Sigmoid colon (tissue), 7 donors: Measurements from ENCODE around the gene TBX20. TPM values are rescaled to one million over a fixed set of nuclear protein-coding genes. Genes with fewer than 3 reads are reported as not detected.
"Not testable (repeated sequence)": the region's sequence is repeated elsewhere in the genome, so short reads cannot be mapped to it uniquely, and the experiment has no call there.

Experiments used
- DNase-seq: peaks from one replicate; pipeline ENCODE4 v3.0.0-alpha.2; 2019
- H3K27ac ChIP-seq, 4 donors: fragments of 200-600 bp; sonication (generic); one replicate each; pipeline ENCODE4 v1.5.1; 2016 to 2019; ENCODE audit warnings: mild to moderate bottlenecking in 1 of 4
- H3K27me3 ChIP-seq, 3 donors: fragments of 200-600 bp; sonication (generic); one replicate each; pipeline ENCODE4 v1.5.1; 2019; ENCODE audit warnings: mild to moderate bottlenecking in 1 of 3
- H3K36me3 ChIP-seq, 4 donors: fragments of 200-600 bp; sonication (generic); one replicate each; pipeline ENCODE4 v1.5.1; 2016 to 2019
- H3K4me1 ChIP-seq, 4 donors: fragments of 200-600 bp; sonication (generic); one replicate each; pipeline ENCODE4 v1.5.1; 2017 to 2019
- H3K4me3 ChIP-seq, 4 donors: fragments of 200-600 bp; sonication (generic); one replicate each; pipeline ENCODE4 v1.5.1; 2017 to 2019; ENCODE audit warnings: mild to moderate bottlenecking in 2 of 4, moderate library complexity in 1 of 4
- H3K9me3 ChIP-seq, 4 donors: fragments of 200-600 bp in 3 of 4; sonication (generic) in 3 of 4; one replicate each; pipeline versions ENCODE4 v1.5.1 to v1.6.1; 2013 to 2019
- EP300 ChIP-seq, 4 donors: sonication (generic); formaldehyde crosslinking; IDR thresholded peaks; one replicate each; pipeline ENCODE4 v1.6.1; 2017; ENCODE audit warnings: antibody characterized with exemption in 4 of 4
- POLR2A ChIP-seq, 2 donors: fragments of 450-650 bp; IDR thresholded peaks; one replicate each; pipeline ENCODE4 v1.6.1; 2016; ENCODE audit warnings: antibody characterized with exemption in 2 of 2, mild to moderate bottlenecking in 2 of 2, moderate library complexity in 2 of 2
- POLR2AphosphoS5 ChIP-seq, 4 donors: sonication (generic); formaldehyde crosslinking; IDR thresholded peaks; one replicate each; pipeline ENCODE4 v1.6.1; 2017; ENCODE audit warnings: antibody characterized with exemption in 4 of 4
- WGBS, 2 donors: extraction: QIAGEN DNeasy Blood & Tissue Kit; methylation state at CpG; one replicate each; pipeline ENCODE4 v1.1.7; 2013; 5-methylcytosine and 5-hydroxymethylcytosine counted together
- intact Hi-C: fragments of 100-400 bp; cut with DNase I; formaldehyde crosslinking; loops from one replicate; pipeline ENCODE4 v1.15.1; 2023
- polyA plus RNA-seq, 3 donors: library from polyadenylated mRNA; stranded (reverse); fragments of 200-250 nt; gene quantifications; one replicate each; pipeline ENCODE4 v1.2.3, GENCODE V29; 2013
- total RNA-seq, 4 donors: library from RNA; depleted of rRNA; stranded (reverse); fragments of >200 nt; gene quantifications; one replicate each; pipeline ENCODE4 v1.1.0, GENCODE V29; 2016
- TF ChIP-seq, protein P1 (sequence below), 4 experiments: fragments of 450-650 bp in 3 of 4; fragments of 200-600 bp in 1 of 4; IDR thresholded peaks; one replicate each; pipeline ENCODE4 v1.5.1; 2016 to 2019; ENCODE audit warnings: antibody characterized with exemption in 4 of 4, mild to moderate bottlenecking in 3 of 4, moderate library complexity in 2 of 4
- donor health status: healthy with polysubstance abuse.
- donor health status: Bipolar disorder and iron deficiency.
- donor health status: healthy.

Gene TBX20
- total and polyA plus RNA-seq, 7 donors: 0.04 TPM; not detected in 6

DNA sequence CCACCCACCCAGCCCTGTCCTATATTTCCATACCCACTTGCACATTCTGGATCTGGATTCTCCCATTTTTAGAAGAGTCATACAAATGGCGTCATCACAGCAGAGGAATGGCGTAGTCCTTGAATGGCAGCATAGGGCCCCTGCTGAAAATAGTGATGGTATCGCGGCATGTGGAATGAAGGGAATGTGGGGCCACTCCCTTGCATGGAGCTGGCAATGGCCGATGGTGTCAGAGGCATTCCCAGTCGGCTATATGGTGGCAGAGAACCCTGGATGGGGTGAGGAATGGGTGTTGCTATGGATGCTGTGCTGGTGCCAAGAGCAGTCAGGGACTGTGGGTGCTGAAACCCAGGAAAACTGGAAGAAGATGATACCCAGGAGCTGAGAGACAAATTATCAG is 51.5 kb downstream of the TBX20 start:
- H3K9me3 ChIP-seq, H3K4me3 ChIP-seq, H3K27ac ChIP-seq, H3K36me3 ChIP-seq, H3K4me1 ChIP-seq, H3K27me3 ChIP-seq, DNase-seq, intact Hi-C loops: not testable (repeated sequence)
- WGBS, 2 donors: 85 to 86% methylated on average over 6 of the region's 6 CpGs

DNA sequence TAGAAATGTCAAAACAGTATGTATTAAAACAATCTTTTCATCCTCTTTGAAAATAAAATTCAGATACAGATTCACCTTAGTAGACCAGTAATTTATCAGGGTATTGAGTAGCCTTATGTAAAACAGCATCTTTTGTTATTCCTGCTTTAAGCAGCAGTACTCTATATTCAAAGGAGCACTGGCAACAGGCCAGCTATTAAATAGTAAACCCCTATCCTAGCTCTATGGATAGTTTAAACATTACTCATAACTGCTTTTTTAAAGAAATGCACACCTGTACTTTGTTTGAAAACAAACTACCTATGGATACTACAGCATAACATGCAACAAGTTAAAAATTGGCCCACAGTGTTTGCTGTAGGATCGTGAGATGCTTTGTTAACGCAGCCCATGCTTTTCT is 53.7 kb downstream of the TBX20 start:
- WGBS, 2 donors: 38 to 70% methylated on average over 2 of the region's 2 CpGs
- intact Hi-C loops, H3K9me3 ChIP-seq, H3K4me1 ChIP-seq, H3K27ac ChIP-seq, DNase-seq, H3K27me3 ChIP-seq, H3K4me3 ChIP-seq, H3K36me3 ChIP-seq: not testable (repeated sequence)

DNA sequence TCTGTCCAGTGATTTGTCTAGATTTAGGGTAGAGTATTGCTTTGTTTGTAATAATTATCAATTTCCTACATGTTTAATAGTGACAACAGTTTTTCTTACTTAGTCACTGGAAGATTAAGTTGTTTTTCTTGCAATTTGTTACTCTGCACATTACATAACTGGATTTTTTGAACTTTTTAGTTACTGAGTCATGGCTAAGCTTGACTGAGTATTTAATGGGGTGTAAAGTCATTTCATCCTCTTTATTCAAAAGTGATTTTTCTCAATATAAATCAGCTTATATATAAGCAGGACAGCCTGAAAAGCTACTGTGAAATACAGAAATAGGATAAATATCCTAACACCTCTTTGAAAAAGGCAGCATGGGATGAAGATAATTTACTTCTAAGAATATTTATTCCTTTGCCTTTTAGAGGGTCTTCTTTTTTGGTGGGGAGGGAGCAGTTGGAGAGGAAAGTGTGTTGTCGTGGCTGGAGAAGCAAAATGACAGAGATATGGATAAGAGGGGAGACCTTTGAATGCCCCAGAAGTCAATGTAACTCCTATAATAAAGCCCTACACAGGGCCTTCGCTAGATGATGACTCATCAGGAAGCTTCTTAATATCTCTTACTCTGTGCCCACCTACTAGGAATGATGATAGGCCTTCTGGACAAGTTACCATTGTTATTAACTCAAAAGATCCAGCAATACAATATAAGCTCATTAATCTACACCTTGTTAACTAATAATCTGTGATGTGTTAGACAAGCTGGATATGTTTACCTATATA is 55.3 kb downstream of the TBX20 start:
- H3K27ac ChIP-seq, H3K27me3 ChIP-seq, H3K9me3 ChIP-seq, DNase-seq, H3K36me3 ChIP-seq, H3K4me1 ChIP-seq, H3K4me3 ChIP-seq: not testable (repeated sequence)
- intact Hi-C loops: loop anchor here (10.0 kb wide), 1 partner anchor 326 kb away; no protein-coding TSS in a partner anchor
- 85 to 86% methylated on average over 2 of the region's 2 CpGs for WGBS, 2 donors

DNA sequence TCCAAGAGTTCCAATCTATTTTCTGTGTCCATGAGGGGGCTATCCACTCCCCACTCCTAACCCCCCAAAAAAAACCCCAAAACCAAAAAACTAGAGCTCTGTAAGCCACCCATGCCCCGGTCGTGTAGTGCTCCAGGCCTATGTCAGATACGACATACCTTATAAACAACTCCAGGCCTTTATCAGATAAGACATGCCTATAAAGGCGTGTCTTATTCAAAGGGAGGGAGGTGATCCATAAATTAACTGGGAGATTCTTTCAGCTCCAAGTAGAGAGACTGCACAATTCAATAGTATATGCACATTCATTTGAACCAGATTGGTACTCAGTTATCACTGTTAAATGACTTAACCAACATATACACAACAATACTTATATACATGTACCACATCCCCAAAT is 62.3 kb downstream of the TBX20 start:
- H3K4me1 ChIP-seq, H3K27me3 ChIP-seq, H3K9me3 ChIP-seq, H3K4me3 ChIP-seq, H3K36me3 ChIP-seq, H3K27ac ChIP-seq, DNase-seq: not testable (repeated sequence)
- 24 to 72% methylated on average over 4 of the region's 4 CpGs for WGBS, 2 donors
- intact Hi-C loops: loop anchor here (10.0 kb wide), 1 partner anchor 333 kb away; no protein-coding TSS in a partner anchor

DNA sequence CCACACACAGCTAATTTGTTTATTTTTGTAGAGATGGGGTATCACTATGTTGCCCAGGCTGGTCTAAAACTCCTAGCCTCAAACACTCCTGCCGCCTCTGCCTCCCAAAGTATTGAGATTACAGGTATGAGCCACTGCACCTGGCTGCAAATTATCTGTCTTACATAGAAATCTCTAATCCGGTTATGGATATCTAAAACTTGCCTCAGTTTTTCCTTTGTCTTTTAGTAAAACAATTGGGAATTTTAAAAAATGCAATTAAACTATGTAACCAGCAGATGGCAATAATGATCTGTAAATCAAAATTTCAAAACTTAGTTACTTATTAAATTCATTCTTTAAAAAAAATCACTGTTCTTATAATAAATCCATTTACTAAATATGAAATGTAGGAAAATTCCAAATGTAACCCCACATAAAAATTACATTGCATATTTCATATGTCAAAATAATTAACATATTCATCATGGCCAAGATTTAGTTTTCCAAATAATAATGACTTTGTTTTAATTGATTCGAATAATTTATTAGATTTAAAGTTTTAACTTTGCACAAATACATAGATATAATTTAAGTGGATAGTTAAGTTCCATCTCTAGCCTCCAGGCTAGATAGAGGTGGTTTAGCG is 63.6 kb downstream of the TBX20 start:
- peaks cover 0 to 16% (median 14%) of the 10 kb centered on the region in 4 donors for H3K4me1 ChIP-seq
- not testable (repeated sequence) for DNase-seq, H3K4me3 ChIP-seq, H3K27ac ChIP-seq, H3K9me3 ChIP-seq, H3K36me3 ChIP-seq
- WGBS, 2 donors: 51 to 53% methylated on average over 4 of the region's 4 CpGs
- TF ChIP-seq, protein P1, sequence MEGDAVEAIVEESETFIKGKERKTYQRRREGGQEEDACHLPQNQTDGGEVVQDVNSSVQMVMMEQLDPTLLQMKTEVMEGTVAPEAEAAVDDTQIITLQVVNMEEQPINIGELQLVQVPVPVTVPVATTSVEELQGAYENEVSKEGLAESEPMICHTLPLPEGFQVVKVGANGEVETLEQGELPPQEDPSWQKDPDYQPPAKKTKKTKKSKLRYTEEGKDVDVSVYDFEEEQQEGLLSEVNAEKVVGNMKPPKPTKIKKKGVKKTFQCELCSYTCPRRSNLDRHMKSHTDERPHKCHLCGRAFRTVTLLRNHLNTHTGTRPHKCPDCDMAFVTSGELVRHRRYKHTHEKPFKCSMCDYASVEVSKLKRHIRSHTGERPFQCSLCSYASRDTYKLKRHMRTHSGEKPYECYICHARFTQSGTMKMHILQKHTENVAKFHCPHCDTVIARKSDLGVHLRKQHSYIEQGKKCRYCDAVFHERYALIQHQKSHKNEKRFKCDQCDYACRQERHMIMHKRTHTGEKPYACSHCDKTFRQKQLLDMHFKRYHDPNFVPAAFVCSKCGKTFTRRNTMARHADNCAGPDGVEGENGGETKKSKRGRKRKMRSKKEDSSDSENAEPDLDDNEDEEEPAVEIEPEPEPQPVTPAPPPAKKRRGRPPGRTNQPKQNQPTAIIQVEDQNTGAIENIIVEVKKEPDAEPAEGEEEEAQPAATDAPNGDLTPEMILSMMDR (IDR thresholded peaks at IDR 0.05): peak in 1 of 4 experiments; percentile 11
- peaks cover 8 to 21% (median 14%) of the 10 kb centered on the region in 3 donors for H3K27me3 ChIP-seq
- intact Hi-C loops: loop anchor here (10.0 kb wide), 1 partner anchor 335 kb away; no protein-coding TSS in a partner anchor

DNA sequence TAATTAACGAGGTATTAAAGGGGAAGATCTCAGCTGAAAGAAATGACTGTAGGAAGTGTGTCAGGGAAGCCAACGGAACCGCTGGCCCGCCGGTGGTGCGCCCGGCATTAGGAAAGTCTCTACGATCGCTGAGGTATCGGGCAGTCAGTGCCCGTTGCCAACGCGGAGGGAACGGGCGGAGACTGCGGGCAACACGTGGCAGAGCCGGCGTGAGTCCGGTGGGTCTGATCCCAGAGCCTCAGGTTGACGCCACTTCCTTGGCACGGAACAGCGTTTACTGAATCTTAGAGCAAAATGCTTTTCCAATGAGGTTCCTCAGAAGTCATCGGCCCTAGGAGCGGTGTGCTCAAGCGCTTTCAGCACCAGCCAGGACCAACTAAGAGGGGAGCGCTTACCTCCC is 67.1 kb downstream of the TBX20 start:
- Histone ChIP-seq H3K4me3 (peak overlapping the region in 3 of 4 donors; percentile 23 to 47 (median 41)), H3K4me1 (peaks cover 0 to 16% (median 14%) of the 10 kb centered on the region in 4 donors), H3K27me3 (peaks cover 8 to 21% (median 14%) of the 10 kb centered on the region in 3 donors)
- intact Hi-C loops, DNase-seq, H3K27ac ChIP-seq, H3K36me3 ChIP-seq, H3K9me3 ChIP-seq: not testable (repeated sequence)
- 2 to 4% methylated on average over 27 of the region's 27 CpGs for WGBS, 2 donors

DNA sequence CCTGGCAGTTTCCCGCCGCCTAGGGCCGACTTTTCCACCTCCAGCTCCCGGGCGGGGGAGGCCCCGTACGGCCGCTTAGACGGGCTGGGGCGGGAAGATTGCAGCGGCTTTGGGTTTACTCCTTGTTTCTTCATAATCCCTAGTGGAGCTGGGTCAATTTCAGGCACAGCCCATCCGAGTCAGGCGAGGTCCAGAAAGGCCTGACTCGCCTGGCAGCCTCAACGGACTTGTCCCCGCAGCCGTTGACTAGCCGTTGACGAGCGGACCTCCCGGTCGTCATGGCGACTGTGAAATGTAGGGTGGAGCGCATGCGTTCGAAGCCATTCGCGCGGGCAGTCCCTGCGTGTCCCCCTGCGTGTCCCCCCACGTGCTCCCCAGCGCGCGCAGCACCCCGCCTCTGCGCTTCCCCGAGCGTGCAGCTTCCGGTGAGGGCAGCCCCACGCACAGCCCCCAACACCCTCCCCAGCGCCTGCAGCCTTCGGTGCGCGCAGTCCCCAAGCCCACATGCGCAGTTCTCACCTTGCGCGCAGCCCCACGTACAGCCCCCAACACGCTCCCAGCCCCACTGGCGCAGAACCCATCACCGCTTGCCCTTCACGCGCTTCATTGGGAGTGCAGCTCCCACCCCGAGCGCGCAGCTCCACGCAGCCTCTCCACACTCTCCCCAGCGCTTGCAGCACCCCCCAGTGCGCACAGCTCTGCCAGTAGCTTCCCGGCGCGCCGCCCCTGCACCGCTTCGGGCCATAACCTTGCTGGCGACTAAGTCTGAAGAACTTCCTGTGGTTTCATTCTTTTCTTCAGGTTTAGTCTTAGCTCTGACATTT is 67.8 kb downstream of the TBX20 start:
- peaks cover 8 to 21% (median 14%) of the 10 kb centered on the region in 3 donors for H3K27me3 ChIP-seq
- H3K27ac ChIP-seq: no peak overlapping the region
- 2 to 3% methylated on average over 67 of the region's 67 CpGs for WGBS, 2 donors
- peak overlapping the region in 3 of 4 donors; percentile 23 to 47 (median 41) for H3K4me3 ChIP-seq
- H3K4me1 ChIP-seq: peaks cover 0 to 16% (median 14%) of the 10 kb centered on the region in 4 donors
- TF ChIP-seq, protein P1 (IDR thresholded peaks at IDR 0.05): no peak
- TF ChIP-seq EP300 (IDR thresholded peaks at IDR 0.05): no peak
- TF ChIP-seq POLR2AphosphoS5 (IDR thresholded peaks at IDR 0.05): no peak
- TF ChIP-seq POLR2A (IDR thresholded peaks at IDR 0.05): no peak
- H3K9me3 ChIP-seq: no peaks in the 10 kb centered on the region
- no peaks in the 10 kb centered on the region for H3K36me3 ChIP-seq
- intact Hi-C loops: no loop called here
- DNase-seq: peak; percentile 58

DNA sequence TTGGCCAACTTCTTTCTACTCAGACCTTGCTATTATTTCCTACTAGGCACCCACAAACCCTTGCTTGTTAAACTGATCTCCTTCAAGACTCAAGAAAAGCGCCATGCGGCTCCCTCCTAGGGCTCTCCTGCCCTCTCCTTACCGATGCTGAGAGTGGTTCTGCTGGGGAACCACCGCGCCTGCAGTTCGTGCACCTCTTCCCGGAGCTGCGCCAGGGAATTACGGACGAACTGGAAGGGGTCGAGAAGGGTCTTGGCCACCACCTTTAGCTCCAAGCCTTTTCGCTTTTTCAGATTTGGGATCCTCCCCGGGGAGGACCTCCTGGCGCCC is 68.4 kb downstream of the TBX20 start:
- DNase-seq, intact Hi-C loops, H3K9me3 ChIP-seq, H3K27ac ChIP-seq, H3K36me3 ChIP-seq: not testable (repeated sequence)
- Histone ChIP-seq H3K4me1 (peaks cover 0 to 16% (median 14%) of the 10 kb centered on the region in 4 donors), H3K27me3 (peaks cover 8 to 21% (median 14%) of the 10 kb centered on the region in 3 donors), H3K4me3 (peak overlapping the region in 3 of 4 donors; percentile 23 to 47 (median 41))
- 4 to 8% methylated on average over 14 of the region's 14 CpGs for WGBS, 2 donors

DNA sequence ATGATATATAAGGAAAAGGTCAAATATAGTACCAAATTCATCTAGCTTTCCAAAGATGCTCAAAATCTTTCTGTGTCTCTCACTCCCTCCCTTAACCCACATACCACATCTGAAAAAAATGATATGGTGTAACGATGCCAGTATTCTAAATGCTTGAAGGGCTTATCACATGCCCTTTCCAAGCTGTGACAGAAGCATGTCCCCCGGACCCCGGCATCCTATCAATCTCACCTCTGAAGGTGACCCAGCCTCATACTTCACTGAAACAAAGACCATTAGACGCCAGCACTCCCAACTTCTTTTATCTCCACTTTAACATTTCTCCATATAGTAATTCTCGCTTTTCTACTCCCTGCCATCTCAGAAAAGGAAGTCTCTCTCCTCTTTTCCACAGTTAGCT is 68.9 kb downstream of the TBX20 start:
- peaks cover 8 to 20% (median 14%) of the 10 kb centered on the region in 3 donors for H3K27me3 ChIP-seq
- 48 to 69% methylated on average over 5 of the region's 5 CpGs for WGBS, 2 donors
- H3K27ac ChIP-seq, H3K4me3 ChIP-seq, intact Hi-C loops, H3K9me3 ChIP-seq, H3K36me3 ChIP-seq, DNase-seq: not testable (repeated sequence)
- peaks cover 0 to 16% (median 14%) of the 10 kb centered on the region in 4 donors for H3K4me1 ChIP-seq
